Testis (tissue), 2 donors: ENCODE data around the gene SP140L.

Source experiments
- CTCF ChIP-seq, 3 experiments: fragments of 450-650 bp in 2 of 3; fragments of 200-600 bp in 1 of 3; sonication (generic) in 1 of 3; IDR thresholded peaks; one replicate each; pipeline ENCODE4 v1.5.1; 2016 to 2019; ENCODE audit warnings: antibody characterized with exemption in 3 of 3, mild to moderate bottlenecking in 2 of 3, moderate library complexity in 1 of 3
- POLR2A ChIP-seq: fragments of 450-650 bp; IDR thresholded peaks from one replicate; pipeline ENCODE4 v1.6.1; 2017; ENCODE audit warnings: antibody characterized with exemption, mild to moderate bottlenecking, moderate library complexity

DNA sequence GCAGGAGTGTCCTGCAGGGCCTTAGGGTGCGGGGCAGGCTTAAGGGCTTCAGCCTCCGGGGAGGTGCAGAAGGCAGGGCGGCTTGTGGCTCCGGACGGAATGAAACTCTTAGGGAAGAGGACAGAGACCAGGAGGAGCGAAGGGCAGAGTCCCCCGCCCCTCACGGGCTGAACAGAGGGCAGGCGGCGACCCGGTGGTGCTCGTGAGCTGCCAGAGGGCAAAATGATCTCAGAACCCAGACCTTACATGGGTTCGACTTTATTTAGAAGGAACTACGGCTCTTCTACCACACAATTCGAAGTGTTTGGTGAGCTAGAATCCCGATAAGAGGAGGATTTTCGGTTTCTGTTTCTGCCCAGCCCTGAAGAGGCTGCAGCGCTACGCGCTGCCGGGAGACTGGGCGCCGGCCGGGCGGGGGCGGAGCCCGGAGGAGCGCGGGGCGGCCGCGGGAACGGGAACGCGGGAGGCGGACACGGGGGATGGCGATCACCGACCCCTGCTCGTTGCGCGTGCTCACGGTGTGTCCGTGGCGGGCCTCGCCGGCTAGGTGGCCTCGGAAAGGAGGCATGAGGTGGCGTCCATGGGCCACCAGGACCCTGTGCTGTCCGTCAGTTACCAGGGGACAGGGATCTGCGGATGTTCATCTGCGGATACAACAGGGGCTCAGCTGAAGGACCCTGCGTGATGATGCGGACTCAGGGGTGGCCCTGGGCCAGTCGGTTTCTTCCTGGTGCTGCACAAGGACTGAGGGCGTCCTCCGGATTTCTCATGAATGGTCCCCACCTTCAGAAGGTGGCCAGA, 84.8 kb downstream of the SP140L start:
- TF ChIP-seq CTCF (IDR thresholded peaks at IDR 0.05) (no peak), POLR2A (no peak)
